ENCODE data around the gene DUSP21.
"Not testable (repeated sequence)": the region's sequence is repeated elsewhere in the genome, so short reads cannot be mapped to it uniquely, and the experiment has no call there.

Gene DUSP21

DNA sequence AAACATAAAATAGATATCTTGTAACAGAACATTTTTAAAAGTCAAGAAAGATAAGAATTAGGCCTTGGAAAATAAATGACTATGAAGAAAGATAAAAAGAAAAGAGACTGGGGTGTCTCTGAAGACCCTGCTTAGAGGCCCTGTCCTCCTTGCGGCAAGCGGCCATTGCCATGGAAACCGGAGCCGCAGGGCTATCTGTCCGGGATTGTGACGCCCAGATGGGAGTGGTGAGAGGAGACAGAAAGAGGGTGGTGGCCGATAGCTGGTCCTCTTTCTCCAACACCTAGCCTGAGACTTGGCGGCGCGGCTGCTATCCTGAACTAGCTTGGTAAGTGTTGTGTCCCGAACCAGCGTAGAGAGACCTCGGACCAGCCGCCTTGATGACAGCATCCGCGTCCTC lies at the start of gene DUSP21:
TSS of gene DUSP21 (plus strand) at position 269 of the 400 bp plus-strand sequence. CDS start at position 381, 112 bp downstream.
- H3K9me3 ChIP-seq (ENCODE audit: low read depth, low read length): no peaks in the 10 kb centered on the region
- H3K4me3 ChIP-seq: no peak within 1 kb of the TSS
- no peaks in the 10 kb centered on the region for H3K36me3 ChIP-seq (ENCODE audit: insufficient read depth, low read length)
- no peak for DNase-seq (ENCODE audit: low read depth, low spot score)
- no peak for TF ChIP-seq EZH2 (IDR thresholded peaks at IDR 0.05)
- no peak for TF ChIP-seq FOXP2 (optimal IDR thresholded peaks at IDR 0.05; ENCODE audit: control extremely low read depth, extremely low read length, insufficient read depth)
- TF ChIP-seq POLR2AphosphoS5 (IDR thresholded peaks at IDR 0.05; ENCODE audit: borderline replicate concordance, low read depth, low read length): no peak
- H3K9ac ChIP-seq (ENCODE audit: insufficient read length): no peak within 1 kb of the TSS
- no peak within 1 kb of the TSS for H3K27ac ChIP-seq

DNA sequence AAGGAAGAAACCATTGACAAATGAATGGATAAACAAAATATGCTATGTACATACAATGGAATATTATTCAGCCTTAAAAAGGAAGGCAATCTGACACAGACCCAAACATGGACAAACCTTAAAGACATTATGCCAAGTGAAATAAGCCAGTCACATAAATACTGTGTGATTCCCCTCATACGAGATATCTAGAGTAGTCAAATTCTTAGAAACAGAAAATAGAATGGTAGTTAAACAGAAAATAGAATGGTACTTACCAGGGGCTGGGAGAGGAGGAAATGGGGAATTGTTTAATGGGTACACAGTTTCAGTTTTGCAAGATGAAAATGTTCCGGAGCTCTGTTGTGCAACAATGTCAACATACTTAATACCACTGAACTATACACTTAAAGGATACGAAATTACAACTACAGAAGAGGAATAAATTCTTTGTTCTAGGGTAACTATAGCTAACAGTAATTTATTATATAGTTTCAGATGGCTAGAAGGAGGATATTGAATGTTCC lies 47.8 kb upstream of the DUSP21 start:
- no peak overlapping the region for H3K27ac ChIP-seq
- H3K9ac ChIP-seq (ENCODE audit: insufficient read length): no peak overlapping the region
- DNase-seq (ENCODE audit: low read depth, low spot score): no peak
- no peaks in the 10 kb centered on the region for H3K9me3 ChIP-seq (ENCODE audit: low read depth, low read length)
- no peak for TF ChIP-seq EZH2 (IDR thresholded peaks at IDR 0.05)
- no peak for TF ChIP-seq POLR2AphosphoS5 (IDR thresholded peaks at IDR 0.05; ENCODE audit: borderline replicate concordance, low read depth, low read length)
- TF ChIP-seq FOXP2 (optimal IDR thresholded peaks at IDR 0.05; ENCODE audit: control extremely low read depth, extremely low read length, insufficient read depth): no peak
- no peak overlapping the region for H3K4me3 ChIP-seq
- H3K36me3 ChIP-seq (ENCODE audit: insufficient read depth, low read length): no peaks in the 10 kb centered on the region

DNA sequence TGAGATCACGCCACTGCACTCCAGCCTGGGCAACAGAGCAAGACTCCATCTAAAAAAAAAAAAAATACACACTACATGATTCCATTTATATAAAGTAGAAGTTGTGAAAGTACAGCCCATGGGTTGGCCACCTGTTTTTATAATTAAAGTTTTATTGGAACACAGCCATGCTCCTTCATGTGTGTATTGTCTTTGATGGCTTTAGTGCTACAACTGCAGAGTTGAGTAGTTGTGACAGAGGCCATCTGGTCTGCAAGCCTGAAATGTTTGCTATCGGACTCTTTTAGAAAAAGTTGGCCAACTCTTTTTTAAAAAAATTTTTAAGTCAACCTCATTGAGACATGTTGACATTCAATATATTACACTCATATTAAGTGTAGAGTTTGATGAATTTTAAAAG lies 41.2 kb upstream of the DUSP21 start:
- no peak overlapping the region for H3K27ac ChIP-seq
- no peak overlapping the region for H3K9ac ChIP-seq (ENCODE audit: insufficient read length)
- no peak for TF ChIP-seq FOXP2 (optimal IDR thresholded peaks at IDR 0.05; ENCODE audit: control extremely low read depth, extremely low read length, insufficient read depth)
- no peak for TF ChIP-seq EZH2 (IDR thresholded peaks at IDR 0.05)
- no peak for TF ChIP-seq POLR2AphosphoS5 (IDR thresholded peaks at IDR 0.05; ENCODE audit: borderline replicate concordance, low read depth, low read length)
- H3K36me3 ChIP-seq (ENCODE audit: insufficient read depth, low read length): no peaks in the 10 kb centered on the region
- no peaks in the 10 kb centered on the region for H3K9me3 ChIP-seq (ENCODE audit: low read depth, low read length)
- no peak overlapping the region for H3K4me3 ChIP-seq
- no peak for DNase-seq (ENCODE audit: low read depth, low spot score)

DNA sequence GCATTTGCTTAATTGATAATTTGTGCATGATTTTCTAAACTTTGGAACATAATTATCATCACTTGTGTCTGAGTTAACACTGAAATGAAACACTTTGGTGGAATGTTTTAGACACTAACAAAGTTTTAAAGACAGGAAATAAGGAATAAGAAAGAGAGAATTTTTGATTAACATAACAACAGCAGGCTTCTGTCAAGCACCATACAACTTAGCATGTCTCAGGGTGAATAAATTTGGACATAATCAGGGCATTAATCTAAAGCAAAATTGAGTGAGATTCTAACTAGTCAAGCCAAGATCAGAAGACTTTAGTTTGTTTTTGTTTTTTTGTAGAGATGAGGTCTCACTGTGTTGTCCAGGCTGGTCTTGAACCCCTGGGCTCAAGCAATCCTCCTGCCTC lies 28.1 kb upstream of the DUSP21 start:
- DNase-seq (ENCODE audit: low read depth, low spot score): no peak
- no peak overlapping the region for H3K9ac ChIP-seq (ENCODE audit: insufficient read length)
- H3K9me3 ChIP-seq (ENCODE audit: low read depth, low read length): no peaks in the 10 kb centered on the region
- no peak overlapping the region for H3K4me3 ChIP-seq
- H3K36me3 ChIP-seq (ENCODE audit: insufficient read depth, low read length): no peaks in the 10 kb centered on the region
- TF ChIP-seq EZH2 (IDR thresholded peaks at IDR 0.05) (no peak), FOXP2 (optimal IDR thresholded peaks at IDR 0.05; ENCODE audit: control extremely low read depth, extremely low read length, insufficient read depth) (no peak), POLR2AphosphoS5 (IDR thresholded peaks at IDR 0.05; ENCODE audit: borderline replicate concordance, low read depth, low read length) (no peak)
- no peak overlapping the region for H3K27ac ChIP-seq

DNA sequence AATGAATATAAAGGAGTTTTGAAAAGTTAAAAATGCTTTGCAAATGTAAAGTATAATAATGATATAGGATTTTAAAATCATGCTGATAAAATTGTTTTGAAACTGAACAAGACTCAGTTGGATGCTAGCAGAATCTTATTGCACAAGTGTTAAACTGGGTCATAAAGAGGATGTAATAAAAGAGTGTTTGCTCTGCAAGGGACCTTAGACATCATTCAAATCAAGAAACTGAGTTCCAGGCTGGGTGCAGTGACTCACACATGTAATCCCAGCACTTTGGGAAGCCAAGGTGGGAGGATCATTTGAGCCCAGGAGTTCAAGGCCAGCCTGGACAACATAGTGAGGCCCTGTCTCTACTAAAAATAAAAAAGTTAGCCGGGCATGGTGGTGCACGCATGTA lies 27.5 kb upstream of the DUSP21 start:
- no peak for TF ChIP-seq POLR2AphosphoS5 (IDR thresholded peaks at IDR 0.05; ENCODE audit: borderline replicate concordance, low read depth, low read length)
- TF ChIP-seq EZH2 (IDR thresholded peaks at IDR 0.05): no peak
- no peak for TF ChIP-seq FOXP2 (optimal IDR thresholded peaks at IDR 0.05; ENCODE audit: control extremely low read depth, extremely low read length, insufficient read depth)
- no peak for DNase-seq (ENCODE audit: low read depth, low spot score)
- Histone ChIP-seq H3K9ac (ENCODE audit: insufficient read length) (no peak overlapping the region), H3K36me3 (ENCODE audit: insufficient read depth, low read length) (no peaks in the 10 kb centered on the region), H3K4me3 (no peak overlapping the region), H3K27ac (no peak overlapping the region), H3K9me3 (ENCODE audit: low read depth, low read length) (no peaks in the 10 kb centered on the region)

DNA sequence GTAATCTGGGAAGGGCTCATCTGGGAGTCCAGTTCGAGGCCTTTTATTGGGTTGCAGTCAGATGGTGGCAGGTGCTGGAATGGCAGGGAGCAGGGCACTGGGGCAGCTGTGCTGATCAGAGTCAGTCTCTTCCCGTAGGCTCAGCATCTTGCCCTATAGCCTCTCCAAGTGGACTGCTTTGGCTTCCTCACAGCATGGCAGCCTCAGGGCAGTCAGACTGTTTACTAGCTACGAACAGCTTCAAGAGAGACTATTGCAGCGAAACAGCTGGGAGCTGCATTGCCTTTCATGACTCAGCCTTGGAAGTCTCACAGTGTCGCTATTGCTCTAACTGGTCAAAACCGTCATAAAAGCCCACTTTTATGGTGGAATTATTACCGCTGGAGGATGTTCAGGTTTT lies 26.8 kb upstream of the DUSP21 start:
- H3K9me3 ChIP-seq (ENCODE audit: low read depth, low read length): no peaks in the 10 kb centered on the region
- TF ChIP-seq FOXP2 (optimal IDR thresholded peaks at IDR 0.05; ENCODE audit: control extremely low read depth, extremely low read length, insufficient read depth): no peak
- no peak for TF ChIP-seq POLR2AphosphoS5 (IDR thresholded peaks at IDR 0.05; ENCODE audit: borderline replicate concordance, low read depth, low read length)
- DNase-seq (ENCODE audit: low read depth, low spot score): no peak
- no peaks in the 10 kb centered on the region for H3K36me3 ChIP-seq (ENCODE audit: insufficient read depth, low read length)
- H3K9ac ChIP-seq (ENCODE audit: insufficient read length): no peak overlapping the region
- no peak overlapping the region for H3K4me3 ChIP-seq
- no peak overlapping the region for H3K27ac ChIP-seq

DNA sequence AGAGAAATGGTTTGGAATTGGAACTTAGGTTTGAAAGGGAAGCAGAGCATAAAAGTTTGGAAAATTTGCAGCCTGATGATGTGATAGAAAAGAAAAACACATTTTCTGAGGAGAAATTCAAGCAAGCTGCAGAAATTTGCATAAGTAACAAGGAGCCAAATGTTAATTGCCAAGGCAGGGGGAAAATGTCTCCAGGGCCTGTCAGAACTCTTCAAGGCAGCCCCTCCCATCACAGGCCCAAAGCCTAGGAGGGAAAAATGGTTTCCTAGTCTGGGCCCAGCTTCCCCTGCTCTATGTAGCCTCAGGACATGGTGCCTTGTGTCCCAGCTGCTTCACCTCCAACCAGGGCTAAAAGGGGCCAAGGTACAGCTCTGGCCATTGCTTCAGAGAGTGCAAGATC lies 21.2 kb upstream of the DUSP21 start:
- Histone ChIP-seq H3K4me3 (no peak overlapping the region), H3K27ac (no peak overlapping the region), H3K9me3 (ENCODE audit: low read depth, low read length) (no peaks in the 10 kb centered on the region), H3K36me3 (ENCODE audit: insufficient read depth, low read length) (no peaks in the 10 kb centered on the region), H3K9ac (ENCODE audit: insufficient read length) (no peak overlapping the region)
- DNase-seq (ENCODE audit: low read depth, low spot score): no peak
- TF ChIP-seq EZH2 (IDR thresholded peaks at IDR 0.05): no peak
- TF ChIP-seq FOXP2 (optimal IDR thresholded peaks at IDR 0.05; ENCODE audit: control extremely low read depth, extremely low read length, insufficient read depth): no peak
- no peak for TF ChIP-seq POLR2AphosphoS5 (IDR thresholded peaks at IDR 0.05; ENCODE audit: borderline replicate concordance, low read depth, low read length)

DNA sequence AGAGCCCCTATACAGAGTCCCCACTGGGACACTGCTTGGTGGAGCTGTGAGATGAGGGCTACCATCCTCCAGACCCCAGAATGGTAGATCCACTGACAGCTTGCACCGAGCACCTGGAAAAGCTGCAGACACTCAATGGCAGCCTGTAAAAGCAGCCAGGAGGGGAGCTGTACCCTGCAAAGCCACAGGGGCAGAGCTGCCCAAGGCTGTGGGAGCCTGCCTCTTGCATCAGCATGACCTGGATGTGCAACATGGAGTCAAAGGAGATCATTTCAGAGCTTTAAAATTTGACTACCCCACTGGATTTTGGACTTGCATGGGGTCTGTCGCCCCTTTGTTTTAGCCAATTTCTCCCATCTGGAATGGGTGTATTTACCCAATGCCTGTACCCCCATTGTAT lies 20.6 kb upstream of the DUSP21 start:
- not testable (repeated sequence) for DNase-seq (ENCODE audit: low read depth, low spot score); H3K9me3 ChIP-seq (ENCODE audit: low read depth, low read length); H3K9ac ChIP-seq (ENCODE audit: insufficient read length); H3K27ac ChIP-seq; H3K36me3 ChIP-seq (ENCODE audit: insufficient read depth, low read length); H3K4me3 ChIP-seq

DNA sequence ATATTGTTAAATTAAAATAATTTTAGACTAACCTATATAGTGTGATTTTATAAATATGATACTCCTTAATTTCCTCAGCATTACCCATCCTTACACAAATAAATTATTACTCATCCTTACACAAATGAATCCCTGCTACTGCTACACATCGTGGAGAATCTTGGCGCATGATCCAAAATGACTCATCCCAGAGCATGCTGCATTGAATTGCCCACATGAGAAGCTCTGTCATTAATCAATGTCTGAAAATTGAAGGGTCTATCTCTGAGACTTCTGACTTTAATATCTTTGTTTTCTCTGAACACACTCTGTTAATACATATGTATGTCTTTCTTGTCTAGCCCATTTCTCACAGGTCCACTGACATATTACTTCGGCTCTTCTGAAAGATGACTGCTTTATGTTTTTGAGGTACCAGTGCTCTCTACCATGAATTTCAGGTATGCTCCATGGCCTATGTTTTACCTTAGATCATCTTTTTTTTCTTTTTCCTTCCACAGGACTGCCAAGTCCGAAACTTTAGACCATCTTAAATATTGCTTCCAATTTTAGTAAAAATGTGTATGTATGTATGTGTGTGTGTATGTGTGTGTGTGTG lies 15.7 kb upstream of the DUSP21 start:
- DNase-seq (ENCODE audit: low read depth, low spot score): no peak
- no peak overlapping the region for H3K27ac ChIP-seq
- no peak overlapping the region for H3K4me3 ChIP-seq
- H3K36me3 ChIP-seq (ENCODE audit: insufficient read depth, low read length): no peaks in the 10 kb centered on the region
- TF ChIP-seq POLR2AphosphoS5 (IDR thresholded peaks at IDR 0.05; ENCODE audit: borderline replicate concordance, low read depth, low read length): no peak
- TF ChIP-seq EZH2 (IDR thresholded peaks at IDR 0.05): no peak
- no peak for TF ChIP-seq FOXP2 (optimal IDR thresholded peaks at IDR 0.05; ENCODE audit: control extremely low read depth, extremely low read length, insufficient read depth)
- H3K9me3 ChIP-seq (ENCODE audit: low read depth, low read length): no peaks in the 10 kb centered on the region
- no peak overlapping the region for H3K9ac ChIP-seq (ENCODE audit: insufficient read length)

Data from SK-N-MC (cell line).